Lower leg skin (tissue), 3 donors: Measurements from ENCODE around the gene FAM50B.

Experiments
- CTCF ChIP-seq, 3 donors: fragments of 450-650 bp; IDR thresholded peaks; one replicate each; pipeline ENCODE4 v1.5.1; 2016; ENCODE audit warnings: antibody characterized with exemption in 3 of 3, mild to moderate bottlenecking in 3 of 3, moderate library complexity in 2 of 3
- POLR2A ChIP-seq, 2 donors: fragments of 450-650 bp; IDR thresholded peaks; one replicate each; pipeline ENCODE4 v1.6.1; 2016 to 2017; ENCODE audit warnings: antibody characterized with exemption in 2 of 2, mild to moderate bottlenecking in 1 of 2, moderate library complexity in 1 of 2

- TF ChIP-seq POLR2A (IDR thresholded peaks at IDR 0.05) = no peak
- no peak for TF ChIP-seq CTCF (IDR thresholded peaks at IDR 0.05)
Observed at GRCh38 chr6:3848380-3848779, 793 bp upstream of the FAM50B start.
